ENCODE results near the gene CLSTN2. TPM values are rescaled to one million over a fixed set of nuclear protein-coding genes. Genes with fewer than 3 reads are reported as not detected.
A peak's percentile ranks its signal among the peaks of the same experiment; 100 is the strongest.

The CLSTN2 gene
- total RNA-seq, 1 experiment from 2014 or later = 0.68 TPM

GRCh38 chr3:140189976-140190375, 255.0 kb downstream of the CLSTN2 start:
- Histone ChIP-seq H3K9me3 (ENCODE audit: control insufficient read depth, low read depth, low read length) (no peaks in the 10 kb centered on the region), H4K8ac (replicated peaks; ENCODE audit: insufficient read length, low read depth, low read length) (no peak overlapping the region), H3K18ac (ENCODE audit: insufficient read length, low read depth, low read length) (no peak overlapping the region), H2BK15ac (ENCODE audit: low read depth, low read length) (no peak overlapping the region), H3K4ac (ENCODE audit: low read depth, low read length) (no peak overlapping the region), H3K14ac (ENCODE audit: insufficient read depth, low read length) (no peak overlapping the region), H2BK12ac (ENCODE audit: insufficient read length, low read depth, low read length) (no peak overlapping the region), H4K91ac (ENCODE audit: insufficient read length, low read depth, low read length) (no peak overlapping the region), H3K56ac (ENCODE audit: insufficient read length, low read depth, low read length) (no peak overlapping the region), H3K79me1 (ENCODE audit: insufficient read depth, low read depth, low read length, poor library complexity, severe bottlenecking) (no peaks in the 10 kb centered on the region), H3K27ac (ENCODE audit: insufficient read length, low read depth, low read length) (no peak overlapping the region), H2BK120ac (ENCODE audit: low read depth, low read length, poor library complexity, severe bottlenecking) (no peak overlapping the region), H3T11ph (ENCODE audit: low read length) (no peak overlapping the region), H2AK5ac (ENCODE audit: insufficient read length, low read length) (no peak overlapping the region), H4K20me1 (ENCODE audit: control insufficient read depth, insufficient read depth, insufficient read length) (no peaks in the 10 kb centered on the region), H3K9ac (ENCODE audit: extremely low read depth, insufficient read length, low read length) (no peak overlapping the region), H2AFZ (ENCODE audit: low read length) (no peak overlapping the region), H4K5ac (ENCODE audit: insufficient read length, low read depth, low read length) (no peak overlapping the region), H3K23me2 (ENCODE audit: insufficient read length, low read depth, low read length, poor library complexity, severe bottlenecking) (no peaks in the 10 kb centered on the region), H3K79me2 (ENCODE audit: insufficient read depth, low read length) (no peaks in the 10 kb centered on the region), H3K23ac (ENCODE audit: insufficient read length, low read depth, low read length) (no peak overlapping the region), H3K4me1 (ENCODE audit: insufficient read depth, low read length) (no peaks in the 10 kb centered on the region), H3K4me2 (ENCODE audit: insufficient read depth, insufficient read length, low read length) (no peak overlapping the region), H2BK20ac (ENCODE audit: low read depth, low read length, poor library complexity, severe bottlenecking) (no peak overlapping the region), H2BK5ac (ENCODE audit: insufficient read length, low read length) (no peak overlapping the region), H3K27me3 (ENCODE audit: insufficient read depth, low read length) (no peaks in the 10 kb centered on the region)
- no CpG with 5 or more reads among the region's 1 CpG for WGBS (ENCODE audit: extremely low coverage, insufficient read length, low lambda C conversion rate)
- no peak for TF ChIP-seq CTCF (conservative IDR thresholded peaks at IDR 0.05)
- DNase-seq = no peak
- H3K27ac Mint-ChIP-seq = peak overlapping the region in 1 of 3 experiments; percentile 9; a peak in 1 of 7 replicates
- H3K9me3 Mint-ChIP-seq = peaks cover 17 to 22% of the 10 kb centered on the region in 2 experiments
- no peaks in the 10 kb centered on the region for H3K4me1 Mint-ChIP-seq
- no peaks in the 10 kb centered on the region; the same call in 1 of the 2 replicates for H3K27me3 Mint-ChIP-seq (ENCODE audit: low read depth)
- H3K4me3 Mint-ChIP-seq = no peak overlapping the region
- peaks cover 7 to 25% (median 9%) of the 10 kb centered on the region in 3 experiments; a peak in 6 of 7 replicates for H3K36me3 Mint-ChIP-seq (ENCODE audit: insufficient read depth in 1 of 3, low read depth in 3 of 3)

Measured in H9 (cell line).